HG03571 (cell line): ENCODE measurements around the gene FOXK1.
"Not testable (repeated sequence)": the region's sequence is repeated elsewhere in the genome, so short reads cannot be mapped to it uniquely, and the experiment has no call there.

Experiments used
- ATAC-seq: cut with Tn5 transposase; IDR thresholded peaks from one replicate; pipeline ENCODE4 v1.9.1; 2021; ENCODE audit not compliant: unreplicated experiment

The FOXK1 gene

DNA sequence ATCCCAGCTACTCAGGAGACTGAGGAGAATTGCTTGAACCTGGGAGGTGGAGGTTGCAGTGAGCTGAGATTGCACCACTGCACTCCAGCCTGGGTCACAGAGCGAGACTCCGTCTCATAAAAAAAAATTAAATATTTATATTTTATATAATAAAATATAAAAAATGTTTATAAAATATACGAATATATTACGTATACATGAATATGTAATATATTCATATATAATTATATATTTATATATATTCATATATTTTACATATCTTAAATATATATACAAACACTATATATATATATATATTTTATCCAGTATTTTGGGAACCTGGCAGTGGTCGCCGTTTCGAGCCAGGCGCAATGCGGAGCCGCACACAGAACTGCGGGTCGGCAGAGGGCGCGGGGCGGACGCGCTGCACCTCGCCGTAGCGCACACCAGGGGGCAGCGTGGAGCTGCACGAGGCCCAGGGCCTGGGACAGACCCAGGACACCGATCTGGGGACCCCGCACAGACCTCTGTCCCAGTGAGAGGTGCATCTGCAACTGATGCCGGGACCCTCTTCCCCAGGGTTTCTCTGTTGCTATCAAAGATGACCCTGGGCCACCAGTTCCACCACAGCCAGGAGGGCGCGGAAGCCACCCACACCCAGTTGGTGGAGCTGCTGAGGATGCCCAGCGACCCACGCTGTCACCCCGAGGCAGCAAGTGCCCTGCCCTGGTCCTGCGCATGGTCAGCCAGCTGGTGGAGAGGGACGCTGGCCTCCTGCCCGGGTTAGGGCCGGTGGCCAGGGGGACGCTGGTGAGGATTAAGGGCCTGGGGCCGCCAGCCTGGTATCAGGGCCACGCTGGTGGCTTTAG lies 116.0 kb downstream of the FOXK1 start:
- ATAC-seq = no peak

GRCh38 chr7:4798706-4799235 lies 116.7 kb downstream of the FOXK1 start:
- no peak for ATAC-seq

GRCh38 chr7:4799508-4800268 lies 117.6 kb downstream of the FOXK1 start:
- no peak for ATAC-seq

DNA sequence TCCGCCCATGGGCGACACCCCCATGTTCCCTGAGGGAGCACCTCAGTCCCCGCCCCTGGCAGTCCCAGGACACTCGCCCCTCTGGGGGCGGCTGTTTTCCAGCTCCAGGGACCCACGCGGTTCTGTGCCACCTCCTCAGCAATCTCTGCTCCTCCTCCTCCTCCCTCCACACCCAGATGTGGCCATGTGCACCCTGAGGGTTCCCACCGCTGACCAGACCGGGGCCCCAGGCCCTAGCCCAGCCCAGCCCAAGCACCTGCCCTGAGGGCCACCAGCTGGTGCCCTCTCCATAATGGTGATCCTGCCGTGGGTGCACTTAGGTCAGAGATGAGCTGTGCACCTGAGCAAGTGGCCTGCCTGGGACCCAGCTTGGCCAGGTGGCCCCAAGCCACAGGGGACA lies 118.4 kb downstream of the FOXK1 start:
- no peak for ATAC-seq

- ATAC-seq = no peak
Measured at GRCh38 chr7:4800926-4801838, 119.1 kb downstream of the FOXK1 start.

- ATAC-seq = no peak
Measured at GRCh38 chr7:4801839-4802231, 119.7 kb downstream of the FOXK1 start.

- ATAC-seq = not testable (repeated sequence)
Measured at GRCh38 chr7:4802577-4802976, 120.5 kb downstream of the FOXK1 start.

DNA sequence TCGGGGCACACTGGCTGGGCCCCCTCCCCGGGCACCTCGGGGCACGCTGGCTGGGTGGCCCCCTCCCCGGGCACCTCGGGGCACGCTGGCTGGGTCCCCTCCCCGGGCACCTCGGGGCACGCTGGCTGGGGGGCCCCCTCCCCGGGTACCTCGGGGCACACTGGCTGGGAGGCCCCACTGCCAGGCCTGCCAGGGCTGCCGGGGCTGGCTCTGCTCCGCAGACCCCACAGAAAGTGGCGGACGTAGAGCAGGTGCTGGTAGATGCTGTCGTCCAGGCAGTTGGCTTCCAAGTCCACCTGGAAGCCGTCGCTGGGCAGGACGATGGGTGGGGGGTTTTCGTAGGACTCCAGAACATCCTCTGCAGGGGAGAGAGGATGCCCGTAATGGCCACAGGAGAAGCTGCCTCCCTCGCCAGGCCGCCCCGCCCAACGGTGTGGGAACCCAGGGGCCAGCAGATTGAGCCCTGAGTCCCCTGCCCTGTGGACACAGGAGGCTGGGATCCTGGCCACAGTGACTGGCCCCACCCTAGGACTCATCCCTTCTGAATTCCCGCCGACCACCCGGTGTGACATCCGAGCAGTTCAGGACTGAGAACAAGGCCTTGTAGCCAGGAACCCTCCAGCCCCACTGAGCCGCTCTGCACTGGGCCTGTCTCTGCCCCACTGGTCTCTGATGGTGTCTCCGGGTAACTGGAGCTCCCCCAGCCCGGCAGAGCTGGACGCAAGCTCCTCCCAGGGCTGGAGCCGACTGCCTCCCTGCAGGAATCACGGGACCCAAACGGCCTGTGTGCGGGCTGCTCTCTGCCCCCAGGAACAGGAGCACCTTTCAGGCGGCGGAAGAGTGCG lies 121.5 kb downstream of the FOXK1 start:
- no peak for ATAC-seq

DNA sequence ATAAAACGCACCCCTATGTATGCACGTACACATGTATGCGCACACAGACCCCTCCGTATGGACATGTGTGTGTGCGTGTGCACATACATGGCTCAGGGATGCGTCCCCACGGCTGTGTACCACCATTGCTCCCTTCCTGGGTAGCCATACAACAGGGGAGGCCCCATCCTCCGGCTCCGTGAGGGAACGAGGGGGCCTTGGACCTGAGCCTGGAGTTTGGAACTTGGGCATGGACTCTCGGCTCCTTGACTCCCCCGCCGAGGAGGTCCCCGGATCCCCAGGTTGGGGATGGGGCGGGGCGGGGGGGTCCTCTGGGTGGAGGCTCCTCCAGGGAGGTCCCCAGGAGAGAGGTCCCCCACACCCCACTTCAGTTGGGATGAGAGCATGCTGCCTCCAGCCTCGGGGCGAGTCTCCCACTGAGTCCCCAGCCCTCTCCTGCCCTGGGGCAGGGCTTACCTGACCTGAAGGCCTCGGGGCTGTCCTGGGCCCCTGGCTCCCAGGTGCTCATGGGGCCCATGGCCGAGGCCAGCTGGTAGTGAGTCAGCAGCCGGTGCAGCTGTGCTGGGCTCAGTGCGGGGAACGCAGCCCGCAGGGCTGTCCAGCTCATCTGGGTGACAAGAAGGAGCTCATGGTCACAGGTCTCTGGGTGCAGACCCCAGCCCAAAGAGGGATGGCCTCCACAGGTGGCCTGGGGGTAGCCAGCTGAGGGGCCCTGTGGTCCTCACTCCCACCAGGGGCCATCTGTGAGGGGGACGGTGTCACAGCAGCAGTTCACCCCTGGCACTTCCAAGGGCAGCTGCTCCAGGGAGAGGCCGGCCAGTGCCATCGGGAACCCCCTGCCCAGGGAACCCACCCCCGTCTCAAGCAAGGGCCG lies 123.3 kb downstream of the FOXK1 start:
- ATAC-seq = no peak

GRCh38 chr7:4805984-4806300 lies 123.8 kb downstream of the FOXK1 start:
- ATAC-seq = no peak

DNA sequence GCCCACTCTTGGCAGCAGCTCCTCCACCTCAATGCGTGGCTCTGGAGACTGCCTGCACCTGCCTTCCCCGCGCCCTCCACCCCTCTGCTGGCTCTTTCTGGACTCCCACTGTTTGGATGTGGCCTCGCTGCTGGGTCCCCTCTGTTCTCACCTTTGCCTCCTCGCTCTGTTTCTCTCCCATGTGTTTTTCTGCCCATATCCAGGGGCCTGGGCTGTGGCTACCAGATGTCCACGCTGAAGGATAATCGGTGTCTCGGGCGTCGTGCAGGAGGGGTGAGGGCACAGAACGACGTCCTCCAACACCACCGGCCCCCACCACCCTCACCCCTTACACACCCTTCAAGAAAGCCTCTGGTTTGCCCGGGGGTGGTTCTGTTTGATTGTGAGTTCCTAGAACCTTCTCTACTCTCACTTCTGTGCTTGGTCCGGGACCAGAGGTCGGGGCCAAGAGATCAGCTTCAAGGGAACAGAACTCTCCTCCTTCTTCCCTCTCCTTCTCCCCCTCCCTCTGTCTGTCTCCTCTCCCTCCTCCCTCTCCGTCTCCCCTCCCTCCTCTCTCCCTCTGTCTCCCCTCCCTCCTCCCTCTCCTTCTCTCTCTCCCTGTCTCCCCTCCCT lies 125.0 kb downstream of the FOXK1 start:
- ATAC-seq = no peak

DNA sequence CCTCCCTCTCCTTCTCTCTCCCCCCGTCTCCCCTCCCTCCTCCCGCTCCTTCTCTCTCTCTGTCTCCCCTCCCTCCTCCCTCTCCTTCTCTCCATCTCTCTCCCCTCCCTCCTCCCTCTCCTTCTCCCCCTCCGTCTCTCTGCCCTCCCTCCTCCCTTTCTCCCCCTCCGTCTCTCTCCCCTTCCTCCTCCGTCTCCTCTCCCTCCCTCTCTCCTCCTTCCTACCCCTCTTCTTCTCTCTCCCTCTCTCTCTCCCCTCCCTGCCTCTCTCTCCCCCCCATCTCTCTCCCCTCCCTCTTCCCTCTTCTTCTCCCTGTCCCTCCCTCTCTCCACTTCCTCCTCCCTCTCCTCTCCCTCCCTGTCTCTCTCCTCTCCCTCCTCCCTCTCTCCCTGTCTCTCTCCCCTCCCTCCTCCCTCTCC lies 125.5 kb downstream of the FOXK1 start:
- no peak for ATAC-seq

- ATAC-seq = no peak
Measured at GRCh38 chr7:4808026-4808425, 125.9 kb downstream of the FOXK1 start.

GRCh38 chr7:4808565-4808964 lies 126.5 kb downstream of the FOXK1 start:
- no peak for ATAC-seq

- ATAC-seq = no peak
Measured at GRCh38 chr7:4809091-4809591, 127.0 kb downstream of the FOXK1 start.

DNA sequence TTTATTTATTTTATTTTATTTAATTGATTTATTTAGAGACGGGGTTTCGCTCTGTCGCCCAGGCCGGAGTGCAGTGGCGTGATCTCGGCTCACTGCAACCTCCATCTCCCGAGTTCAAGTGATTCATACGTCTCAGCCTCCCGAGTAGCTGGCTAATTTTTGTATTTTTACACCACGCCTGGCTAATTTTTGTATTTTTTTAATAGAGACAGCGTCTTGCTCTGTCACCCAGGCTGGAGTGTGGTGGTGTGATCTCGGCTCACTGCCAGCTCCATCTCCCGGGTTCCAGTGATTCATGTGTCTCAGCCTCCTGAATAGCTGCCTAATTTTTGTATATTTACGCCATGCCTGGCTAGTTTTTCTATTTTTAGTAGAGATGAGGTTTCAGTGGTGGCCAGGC lies 127.6 kb downstream of the FOXK1 start:
- ATAC-seq = no peak

DNA sequence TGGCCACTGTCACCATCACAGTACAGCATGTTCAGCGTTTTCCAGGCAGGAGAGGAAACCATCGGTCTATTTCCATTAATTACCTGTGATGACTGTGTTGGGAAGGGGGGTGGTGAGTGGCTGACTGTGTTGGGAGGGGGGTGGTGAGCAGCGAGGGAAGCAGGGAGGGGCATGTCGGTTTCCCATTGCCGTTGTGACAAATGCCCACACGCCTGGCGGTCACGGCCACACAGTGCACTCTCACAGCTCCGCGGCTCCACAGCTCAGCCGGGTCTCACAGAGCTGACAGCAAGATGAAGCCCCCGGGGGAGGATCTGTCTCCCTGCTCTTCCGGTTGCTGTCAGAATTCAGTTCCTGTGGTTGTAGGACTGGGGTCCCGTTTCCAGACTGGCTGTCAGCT lies 132.3 kb downstream of the FOXK1 start:
- ATAC-seq = no peak

GRCh38 chr7:4815121-4815520 lies 133.0 kb downstream of the FOXK1 start:
- ATAC-seq = no peak
